HepG2 (cell line): Measurements from ENCODE around the gene NGEF. TPM values are rescaled to one million over a fixed set of nuclear protein-coding genes. Genes with fewer than 3 reads are reported as not detected.

Experiments used
- ATF1 ChIP-seq: IDR thresholded peaks from 2 replicates; pipeline ENCODE4 v1.6.1; 2016; ENCODE audit warnings: mild to moderate bottlenecking, control low read depth
- ATF5 ChIP-seq: sonication (generic); formaldehyde crosslinking; IDR thresholded peaks from 2 replicates; pipeline ENCODE4 v1.4.0; 2020; ENCODE audit warnings: mild to moderate bottlenecking, low read depth, missing genetic modification reagents
- CHD2 ChIP-seq: IDR thresholded peaks from 2 replicates; pipeline ENCODE4 v1.6.1; 2011; ENCODE audit warnings: low read depth, low read length, improper control_type of control experiment
- EED ChIP-seq: sonication (generic); formaldehyde crosslinking; IDR thresholded peaks from 2 replicates; pipeline ENCODE4 v1.5.0; 2020; ENCODE audit warnings: mild to moderate bottlenecking, missing genetic modification reagents
- FOXA1 ChIP-seq, 2 experiments: fragments of 450-650 bp in 1 of 2; sonication (generic) in 1 of 2; formaldehyde crosslinking in 1 of 2; IDR thresholded peaks; 2 replicates each; pipeline versions ENCODE4 v1.4.0 to v1.6.1; 2016 to 2020; ENCODE audit warnings: missing genetic modification reagents in 1 of 2
- GABPA ChIP-seq, 2 experiments: IDR thresholded peaks; 2 replicates each; pipeline ENCODE4 v1.6.1; 2011 to 2016; ENCODE audit warnings: low read depth in 2 of 2, low read length in 1 of 2, missing biosample characterization in 1 of 2, missing genetic modification characterization in 1 of 2
- GLI4 ChIP-seq: sonication (generic); formaldehyde crosslinking; IDR thresholded peaks from 2 replicates; pipeline ENCODE4 v1.5.1; 2020; ENCODE audit warnings: missing genetic modification reagents, mild to moderate bottlenecking, moderate library complexity, borderline replicate concordance
- GZF1 ChIP-seq: sonication (generic); formaldehyde crosslinking; IDR thresholded peaks from 2 replicates; pipeline ENCODE4 v1.5.1; 2020; ENCODE audit warnings: mild to moderate bottlenecking, missing genetic modification reagents
- HNF4A ChIP-seq: sonication (generic); formaldehyde crosslinking; IDR thresholded peaks from 2 replicates; pipeline ENCODE4 v1.4.0; 2020; ENCODE audit warnings: missing genetic modification reagents
- HOXA9 ChIP-seq: sonication (generic); formaldehyde crosslinking; IDR thresholded peaks from 2 replicates; pipeline ENCODE4 v1.8.1; 2022; ENCODE audit warnings: missing genetic modification reagents, mild to moderate bottlenecking, moderate library complexity, borderline replicate concordance
- JUND ChIP-seq: sonication (generic); formaldehyde crosslinking; IDR thresholded peaks from 2 replicates; pipeline ENCODE4 v1.8.0; 2022; ENCODE audit warnings: mild to moderate bottlenecking, missing genetic modification reagents
- KAT2B ChIP-seq: fragments of 150-350 bp; IDR thresholded peaks from 2 replicates; pipeline ENCODE4 v1.6.1; 2014; ENCODE audit warnings: low read depth, low read length, borderline replicate concordance
- KDM5B ChIP-seq: sonication (generic); formaldehyde crosslinking; IDR thresholded peaks from 2 replicates; pipeline ENCODE4 v1.4.0; 2020; ENCODE audit warnings: missing genetic modification reagents, mild to moderate bottlenecking, borderline replicate concordance
- MTERF4 ChIP-seq: sonication (generic); formaldehyde crosslinking; IDR thresholded peaks from 2 replicates; pipeline ENCODE4 v1.8.0; 2023; ENCODE audit warnings: mild to moderate bottlenecking, missing genetic modification reagents
- NFIB ChIP-seq: sonication (generic); formaldehyde crosslinking; IDR thresholded peaks from 2 replicates; pipeline ENCODE4 v1.9.0; 2021; ENCODE audit warnings: missing genetic modification reagents, mild to moderate bottlenecking, borderline replicate concordance
- NFYB ChIP-seq: sonication (generic); formaldehyde crosslinking; IDR thresholded peaks from 2 replicates; pipeline ENCODE4 v1.4.0; 2020; ENCODE audit warnings: missing genetic modification reagents
- NR2F2 ChIP-seq: IDR thresholded peaks from 2 replicates; pipeline ENCODE4 v1.6.1; 2012; ENCODE audit warnings: low read depth, inconsistent platforms, borderline replicate concordance
- PHB2 ChIP-seq: fragments of 450-650 bp; IDR thresholded peaks from 2 replicates; pipeline ENCODE4 v1.6.1; 2018; ENCODE audit not compliant: partially characterized antibody
- THAP11 ChIP-seq: IDR thresholded peaks from 2 replicates; pipeline ENCODE4 v1.6.1; 2016; ENCODE audit warnings: missing biosample characterization, missing genetic modification reagents
- ZBTB38 ChIP-seq: sonication (generic); formaldehyde crosslinking; IDR thresholded peaks from 2 replicates; pipeline ENCODE4 v1.5.1; 2020; ENCODE audit warnings: mild to moderate bottlenecking, missing genetic modification reagents
- ZNF160 ChIP-seq: sonication (generic); formaldehyde crosslinking; IDR thresholded peaks from 2 replicates; pipeline ENCODE4 v1.8.0; 2022; ENCODE audit warnings: mild to moderate bottlenecking, inconsistent platforms, missing genetic modification reagents
- ZNF547 ChIP-seq: sonication (generic); formaldehyde crosslinking; IDR thresholded peaks from 2 replicates; pipeline ENCODE4 v1.5.1; 2020; ENCODE audit warnings: mild to moderate bottlenecking, missing genetic modification reagents
- ZNF674 ChIP-seq: sonication (generic); formaldehyde crosslinking; IDR thresholded peaks from 2 replicates; pipeline ENCODE4 v1.5.0; 2020; ENCODE audit warnings: low read depth, mild to moderate bottlenecking, missing genetic modification reagents
- ZSCAN20 ChIP-seq: sonication (generic); formaldehyde crosslinking; IDR thresholded peaks from 2 replicates; pipeline ENCODE4 v1.4.0; 2020; ENCODE audit warnings: missing genetic modification reagents, mild to moderate bottlenecking, borderline replicate concordance
- polyA plus RNA-seq, 8 experiments: library from polyadenylated mRNA; depleted of rRNA in 3 of 8; stranded (reverse) in 7 of 8; unstranded in 1 of 8; fragments of >200 nt; fragmentation: Illumina TruSeq in 4 of 8; extraction: Trizol in 4 of 8; gene quantifications; 2 replicates each; pipeline versions ENCODE4 v1.2.1 to v1.2.3, GENCODE V29; 2011 to 2016; ENCODE audit warnings: low read depth in 4 of 8, missing spikeins in 1 of 8, mixed read lengths in 1 of 8; ENCODE audit not compliant: insufficient read depth in 1 of 8
- total RNA-seq, 5 experiments: library from RNA; depleted of rRNA; stranded (reverse); fragments of >200 nt; fragmentation: Illumina TruSeq; extraction: Trizol; gene quantifications; 2 replicates each; pipeline ENCODE4 v1.2.3, GENCODE V29; 2016; ENCODE audit warnings: low read depth in 1 of 5
- TF ChIP-seq, protein P1 (sequence below): sonication (generic); formaldehyde crosslinking; IDR thresholded peaks from 2 replicates; pipeline ENCODE4 v1.8.0; 2022; ENCODE audit warnings: mild to moderate bottlenecking, missing genetic modification reagents
- TF ChIP-seq, protein P2 (sequence below): sonication (generic); formaldehyde crosslinking; IDR thresholded peaks from 2 replicates; pipeline ENCODE4 v1.4.0; 2020; ENCODE audit warnings: mild to moderate bottlenecking, missing genetic modification reagents

Gene NGEF
- total and polyA plus RNA-seq, 2 of the 13 experiments (the other 11 are each of a cell fraction or from before 2014, with no cell fraction given), result 14.4 to 36.9 TPM

GRCh38 chr2:233035426-233036161 is 22.5 kb upstream of the NGEF start (continued):
- no peak for TF ChIP-seq NR2F2
- TF ChIP-seq JUND, result no peak
- TF ChIP-seq THAP11, result no peak
- TF ChIP-seq ZNF547 (CRISPR knock-in tag), result no peak
- TF ChIP-seq GLI4 (CRISPR knock-in tag), result no peak
- no peak for TF ChIP-seq ZSCAN20
- TF ChIP-seq GZF1 (CRISPR knock-in tag), result no peak
- TF ChIP-seq HNF4A (CRISPR knock-in tag), result no peak
- TF ChIP-seq ATF1, result no peak
- no peak for TF ChIP-seq CHD2
- TF ChIP-seq ZNF160 (CRISPR knock-in tag), result no peak
- 0 out of 2 replicates have a peak, but pooled peaks have one; percentile 16 for TF ChIP-seq FOXA1 (IDR thresholded peaks at IDR 0.05)
- no peak for TF ChIP-seq FOXA1 (CRISPR knock-in tag; IDR thresholded peaks at IDR 0.05)
- TF ChIP-seq KDM5B (CRISPR knock-in tag), result no peak
- no peak for TF ChIP-seq NFYB (CRISPR knock-in tag)
- TF ChIP-seq KAT2B, result no peak
- no peak for TF ChIP-seq ZNF674 (CRISPR knock-in tag)
- TF ChIP-seq, protein P1, sequence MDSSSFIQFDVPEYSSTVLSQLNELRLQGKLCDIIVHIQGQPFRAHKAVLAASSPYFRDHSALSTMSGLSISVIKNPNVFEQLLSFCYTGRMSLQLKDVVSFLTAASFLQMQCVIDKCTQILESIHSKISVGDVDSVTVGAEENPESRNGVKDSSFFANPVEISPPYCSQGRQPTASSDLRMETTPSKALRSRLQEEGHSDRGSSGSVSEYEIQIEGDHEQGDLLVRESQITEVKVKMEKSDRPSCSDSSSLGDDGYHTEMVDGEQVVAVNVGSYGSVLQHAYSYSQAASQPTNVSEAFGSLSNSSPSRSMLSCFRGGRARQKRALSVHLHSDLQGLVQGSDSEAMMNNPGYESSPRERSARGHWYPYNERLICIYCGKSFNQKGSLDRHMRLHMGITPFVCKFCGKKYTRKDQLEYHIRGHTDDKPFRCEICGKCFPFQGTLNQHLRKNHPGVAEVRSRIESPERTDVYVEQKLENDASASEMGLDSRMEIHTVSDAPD, result no peak
- TF ChIP-seq GABPA (IDR thresholded peaks at IDR 0.05; ENCODE audit: low read depth, low read length), result 0 out of 2 replicates have a peak, but pooled peaks have one; percentile 5
- no peak for TF ChIP-seq GABPA (CRISPR knock-in tag; IDR thresholded peaks at IDR 0.05; ENCODE audit: low read depth)
- TF ChIP-seq MTERF4 (CRISPR knock-in tag), result 0 out of 2 replicates have a peak, but pooled peaks have one; percentile 47
- TF ChIP-seq, protein P2, sequence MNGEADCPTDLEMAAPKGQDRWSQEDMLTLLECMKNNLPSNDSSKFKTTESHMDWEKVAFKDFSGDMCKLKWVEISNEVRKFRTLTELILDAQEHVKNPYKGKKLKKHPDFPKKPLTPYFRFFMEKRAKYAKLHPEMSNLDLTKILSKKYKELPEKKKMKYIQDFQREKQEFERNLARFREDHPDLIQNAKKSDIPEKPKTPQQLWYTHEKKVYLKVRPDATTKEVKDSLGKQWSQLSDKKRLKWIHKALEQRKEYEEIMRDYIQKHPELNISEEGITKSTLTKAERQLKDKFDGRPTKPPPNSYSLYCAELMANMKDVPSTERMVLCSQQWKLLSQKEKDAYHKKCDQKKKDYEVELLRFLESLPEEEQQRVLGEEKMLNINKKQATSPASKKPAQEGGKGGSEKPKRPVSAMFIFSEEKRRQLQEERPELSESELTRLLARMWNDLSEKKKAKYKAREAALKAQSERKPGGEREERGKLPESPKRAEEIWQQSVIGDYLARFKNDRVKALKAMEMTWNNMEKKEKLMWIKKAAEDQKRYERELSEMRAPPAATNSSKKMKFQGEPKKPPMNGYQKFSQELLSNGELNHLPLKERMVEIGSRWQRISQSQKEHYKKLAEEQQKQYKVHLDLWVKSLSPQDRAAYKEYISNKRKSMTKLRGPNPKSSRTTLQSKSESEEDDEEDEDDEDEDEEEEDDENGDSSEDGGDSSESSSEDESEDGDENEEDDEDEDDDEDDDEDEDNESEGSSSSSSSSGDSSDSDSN (CRISPR knock-in tag), result no peak
- TF ChIP-seq ZBTB38 (CRISPR knock-in tag), result no peak
- 0 out of 2 replicates have a peak, but pooled peaks have one; percentile 50 for TF ChIP-seq NFIB (CRISPR knock-in tag)
- no peak for TF ChIP-seq ATF5 (CRISPR knock-in tag)
- peak; percentile 85 for TF ChIP-seq PHB2
- TF ChIP-seq HOXA9, result no peak
- 0 out of 2 replicates have a peak, but pooled peaks have one; percentile 57 for TF ChIP-seq EED (CRISPR knock-in tag)
